Hepatocyte (in vitro differentiated cells): ENCODE results near the gene MAPK11. TPM values are rescaled to one million over a fixed set of nuclear protein-coding genes. Genes with fewer than 3 reads are reported as not detected.
A peak's percentile ranks its signal among the peaks of the same experiment; 100 is the strongest.

Experiments used
- DNase-seq: peaks from one replicate; pipeline ENCODE4 v3.0.0-alpha.2; 2016; ENCODE audit warnings: low spot score
- H2AFZ ChIP-seq: fragments of 200-600 bp; sonication (generic); 2 replicates; pipeline ENCODE4 v1.6.0; 2016; ENCODE audit warnings: antibody characterized with exemption, mild to moderate bottlenecking
- H3K27ac ChIP-seq: fragments of 200-600 bp; sonication (generic); 2 replicates; pipeline ENCODE4 v1.5.1; 2016; ENCODE audit warnings: mild to moderate bottlenecking
- H3K27me3 ChIP-seq: fragments of 200-600 bp; sonication (generic); 2 replicates; pipeline ENCODE4 v1.6.1; 2016
- H3K36me3 ChIP-seq: fragments of 200-600 bp; sonication (generic); replicated peaks from 2 replicates; pipeline ENCODE4 v1.5.1; 2016; ENCODE audit warnings: low read depth; ENCODE audit not compliant: insufficient read depth
- H3K4me1 ChIP-seq: fragments of 200-600 bp; sonication (generic); 2 replicates; pipeline ENCODE4 v1.5.1; 2016; ENCODE audit warnings: mild to moderate bottlenecking, moderate library complexity; ENCODE audit not compliant: insufficient read depth
- H3K4me2 ChIP-seq: fragments of 200-600 bp; sonication (generic); 2 replicates; pipeline ENCODE4 v1.6.0; 2016
- H3K4me3 ChIP-seq: fragments of 200-600 bp; sonication (generic); 2 replicates; pipeline ENCODE4 v1.5.1; 2016; ENCODE audit warnings: mild to moderate bottlenecking
- H3K79me2 ChIP-seq: fragments of 200-600 bp; sonication (generic); 2 replicates; pipeline ENCODE4 v1.6.0; 2017; ENCODE audit warnings: mild to moderate bottlenecking
- H3K9me2 ChIP-seq: fragments of 200-600 bp; sonication (generic); replicated peaks from 2 replicates; pipeline ENCODE4 v1.6.0; 2017; ENCODE audit warnings: mild to moderate bottlenecking; ENCODE audit not compliant: insufficient read depth
- H3K9me3 ChIP-seq: fragments of 200-600 bp; sonication (generic); 2 replicates; pipeline ENCODE4 v1.5.1; 2016; ENCODE audit warnings: low read depth, mild to moderate bottlenecking
- H4K20me1 ChIP-seq: fragments of 200-600 bp; sonication (generic); 2 replicates; pipeline ENCODE4 v1.6.0; 2016; ENCODE audit warnings: mild to moderate bottlenecking; ENCODE audit not compliant: insufficient read depth, poor library complexity, severe bottlenecking
- CTCF ChIP-seq: fragments of 200-600 bp; sonication (generic); IDR thresholded peaks from 2 replicates; pipeline ENCODE4 v1.5.1; 2016; ENCODE audit warnings: antibody characterized with exemption, mild to moderate bottlenecking; ENCODE audit not compliant: poor library complexity
- EZH2 ChIP-seq: fragments of 200-600 bp; sonication (generic); IDR thresholded peaks from 2 replicates; pipeline ENCODE4 v1.6.1; 2016; ENCODE audit warnings: antibody characterized with exemption, mild to moderate bottlenecking, borderline replicate concordance
- EZH2phosphoT487 ChIP-seq: fragments of 200-600 bp; sonication (generic); IDR thresholded peaks from one replicate; pipeline ENCODE4 v1.6.1; 2018; ENCODE audit warnings: antibody characterized with exemption, mild to moderate bottlenecking, low read depth, moderate library complexity; ENCODE audit not compliant: unreplicated experiment, severe bottlenecking
- WGBS: methylation state at CpG from one replicate; pipeline ENCODE4 v1.1.6; 2016; ENCODE audit warnings: low lambda C conversion rate; ENCODE audit errors: missing lambda C conversion rate; 5-methylcytosine and 5-hydroxymethylcytosine counted together
- polyA plus RNA-seq: library from polyadenylated mRNA; unstranded; fragments of >200 nt; fragmentation: Nextera tagmentation; extraction: Ambion mirVana; gene quantifications from 2 replicates; pipeline ENCODE4 v1.2.1, GENCODE V29; 2016
- total RNA-seq: library from RNA; depleted of rRNA; stranded (reverse); fragments of >200 nt; gene quantifications from 2 replicates; pipeline ENCODE4 v1.2.3, GENCODE V29; 2014

Gene MAPK11
- total and polyA plus RNA-seq, 2 experiments from 2014 or later, result 1.1 to 2.3 TPM

DNA sequence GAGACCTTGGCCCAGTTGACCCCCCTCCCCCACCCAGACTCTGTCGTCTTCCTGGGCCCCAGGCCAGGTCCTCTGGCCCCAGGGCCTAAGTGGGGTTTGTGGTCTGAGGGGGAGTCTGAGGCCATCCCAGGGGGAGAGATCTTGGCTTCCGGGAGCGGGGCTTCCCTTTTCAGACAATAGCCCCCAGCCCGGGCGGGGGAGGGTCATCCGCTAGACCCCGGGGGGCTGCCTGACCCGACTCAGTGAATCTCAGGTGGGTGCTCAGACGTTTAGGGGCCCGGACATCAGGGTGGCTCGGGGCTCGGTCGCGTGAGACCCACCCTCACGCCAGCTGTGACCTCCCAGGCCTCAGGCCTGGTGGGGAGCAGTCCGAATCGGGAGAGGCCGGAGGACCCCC, 609 bp downstream of the MAPK11 start:
- TF ChIP-seq EZH2 (peak; percentile 28), EZH2phosphoT487 (no peak), CTCF (no peak)
- H3K4me1 ChIP-seq, result peaks cover 34% of the 10 kb centered on the region
- H2AFZ ChIP-seq, result no peak overlapping the region
- no peaks in the 10 kb centered on the region for H3K36me3 ChIP-seq
- H3K27ac ChIP-seq, result no peak overlapping the region
- H3K79me2 ChIP-seq, result no peaks in the 10 kb centered on the region
- no peaks in the 10 kb centered on the region for H3K9me3 ChIP-seq
- H4K20me1 ChIP-seq, result no peaks in the 10 kb centered on the region
- DNase-seq, result no peak
- H3K4me3 ChIP-seq, result no peak overlapping the region
- 39% methylated on average over 13 of the region's 18 CpGs for WGBS
- peak overlapping the region; percentile 99 for H3K4me2 ChIP-seq
- peaks cover 28% of the 10 kb centered on the region for H3K27me3 ChIP-seq
- no peaks in the 10 kb centered on the region for H3K9me2 ChIP-seq

DNA sequence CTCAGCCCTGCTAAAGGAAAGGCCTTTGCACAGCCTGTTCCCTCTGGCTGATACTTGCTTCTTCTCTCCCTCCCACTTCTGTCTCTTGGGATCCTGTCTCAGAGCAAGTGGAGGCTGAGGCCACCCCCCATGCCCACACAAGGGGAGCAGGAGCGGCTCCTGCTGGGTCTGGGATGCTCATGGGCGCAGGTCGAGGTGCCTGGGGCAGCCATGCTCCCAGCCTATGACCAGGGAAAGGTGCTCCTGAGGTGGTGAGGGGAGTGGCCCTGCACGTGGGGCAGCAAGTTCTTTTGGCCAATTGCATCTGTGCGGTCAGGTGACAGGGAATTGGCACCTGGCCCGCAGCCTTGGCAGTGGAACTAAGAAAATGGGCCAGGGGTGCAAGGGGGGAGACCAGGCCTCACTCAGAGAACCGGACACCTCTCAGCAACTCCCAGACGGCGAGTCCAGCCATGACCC, 1.5 kb downstream of the MAPK11 start:
- DNase-seq, result no peak
- H4K20me1 ChIP-seq, result no peaks in the 10 kb centered on the region

GRCh38 chr22:50267591-50268390, 2.4 kb downstream of the MAPK11 start:
- Histone ChIP-seq H3K27ac (no peak overlapping the region), H3K9me3 (no peaks in the 10 kb centered on the region), H3K79me2 (no peaks in the 10 kb centered on the region), H3K36me3 (no peaks in the 10 kb centered on the region), H3K4me2 (peak overlapping the region; percentile 82), H4K20me1 (no peaks in the 10 kb centered on the region), H3K27me3 (peaks cover 28% of the 10 kb centered on the region), H3K9me2 (no peaks in the 10 kb centered on the region), H2AFZ (no peak overlapping the region), H3K4me3 (no peak overlapping the region), H3K4me1 (peaks cover 34% of the 10 kb centered on the region)
- WGBS, result 13% methylated on average over 22 of the region's 75 CpGs
- peak; percentile 81 for DNase-seq
- TF ChIP-seq EZH2phosphoT487, result no peak
- peak; percentile 36 for TF ChIP-seq CTCF

More for the DNA sequence above, 1.5 kb downstream of the MAPK11 start:
- Histone ChIP-seq H3K4me3 (no peak overlapping the region), H3K9me2 (no peaks in the 10 kb centered on the region), H3K36me3 (no peaks in the 10 kb centered on the region), H2AFZ (no peak overlapping the region), H3K4me2 (no peak overlapping the region), H3K9me3 (no peaks in the 10 kb centered on the region), H3K27ac (no peak overlapping the region), H3K27me3 (peaks cover 28% of the 10 kb centered on the region), H3K79me2 (no peaks in the 10 kb centered on the region), H3K4me1 (peaks cover 34% of the 10 kb centered on the region)
- TF ChIP-seq EZH2 (no peak), CTCF (no peak), EZH2phosphoT487 (no peak)
- WGBS, result 66% methylated on average over 9 of the region's 9 CpGs
